VCaP (cell line): Measurements from ENCODE around the gene ADGRD1.

Experiments
- H3K27ac ChIP-seq: fragments of 450-650 bp; 2 replicates; pipeline ENCODE4 v1.5.1; 2017
- CTCF ChIP-seq: fragments of 450-650 bp; conservative IDR thresholded peaks from 2 replicates; pipeline ENCODE4 v1.5.1; 2017; ENCODE audit warnings: mild to moderate bottlenecking, moderate library complexity

Gene ADGRD1

GRCh38 chr12:130959632-130960031 lies 5.9 kb downstream of the ADGRD1 start:
- no peak overlapping the region for H3K27ac ChIP-seq
- TF ChIP-seq CTCF = no peak

- TF ChIP-seq CTCF = no peak
- no peak overlapping the region for H3K27ac ChIP-seq
These were observed 6.4 kb downstream of the ADGRD1 start for GRCh38 chr12:130960058-130960457.

GRCh38 chr12:130960787-130961186 lies 7.1 kb downstream of the ADGRD1 start:
- TF ChIP-seq CTCF = no peak
- no peak overlapping the region for H3K27ac ChIP-seq

GRCh38 chr12:130961921-130962451 lies 8.3 kb downstream of the ADGRD1 start:
- TF ChIP-seq CTCF = no peak
- no peak overlapping the region for H3K27ac ChIP-seq

- no peak overlapping the region for H3K27ac ChIP-seq
- no peak for TF ChIP-seq CTCF
These were observed 11.5 kb downstream of the ADGRD1 start for GRCh38 chr12:130965214-130965613.

DNA sequence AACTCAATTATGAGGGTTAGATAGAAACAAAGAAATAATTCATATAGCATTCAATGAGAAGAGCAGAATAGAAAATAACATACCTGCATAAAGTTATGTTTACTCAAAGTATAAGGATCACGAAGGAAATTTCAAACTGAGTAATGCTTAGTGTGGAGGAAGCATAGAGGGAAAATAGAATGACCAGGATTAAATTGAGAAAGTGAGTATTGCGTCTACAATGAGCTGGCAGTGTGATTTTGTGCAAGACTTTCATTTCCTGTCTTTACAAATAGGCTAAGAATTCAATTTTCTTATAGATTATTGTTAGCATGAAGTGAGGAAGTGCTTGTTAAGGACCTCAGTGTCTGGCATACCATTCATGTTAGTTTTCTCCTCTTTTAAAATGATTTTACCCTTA lies 12.0 kb downstream of the ADGRD1 start:
- no peak overlapping the region for H3K27ac ChIP-seq

GRCh38 chr12:130966443-130967030 lies 12.8 kb downstream of the ADGRD1 start:
- H3K27ac ChIP-seq = no peak overlapping the region
- no peak for TF ChIP-seq CTCF

More for the DNA sequence above, 12.0 kb downstream of the ADGRD1 start:
- no peak for TF ChIP-seq CTCF
